Measurements from ENCODE around the gene CDK2AP2.

- TF ChIP-seq CTCF (IDR thresholded peaks at IDR 0.05; ENCODE audit: insufficient read depth, low read length, poor library complexity, severe bottlenecking), result no peak
- TF ChIP-seq EZH2phosphoT487 (conservative IDR thresholded peaks at IDR 0.05; ENCODE audit: low read length), result no peak
Observed at GRCh38 chr11:67504950-67505581, 2.9 kb downstream of the CDK2AP2 start, which contains the start of gene PITPNM1.
